GM18498 (cell line): ENCODE results near the gene KARS1.
"Not testable (repeated sequence)": the region's sequence is repeated elsewhere in the genome, so short reads cannot be mapped to it uniquely, and the experiment has no call there.

Experiments
- ATAC-seq: cut with Tn5 transposase; IDR thresholded peaks from one replicate; pipeline ENCODE4 v1.9.1; 2021; ENCODE audit warnings: mild to moderate bottlenecking, moderate library complexity; ENCODE audit not compliant: unreplicated experiment

Gene KARS1

GRCh38 chr16:75626806-75627205 is 20.7 kb downstream of the KARS1 start:
- ATAC-seq = no peak

GRCh38 chr16:75624921-75625334 is 22.5 kb downstream of the KARS1 start:
- no peak for ATAC-seq

GRCh38 chr16:75622761-75623605 is 24.5 kb downstream of the KARS1 start, which contains the start of gene ADAT1:
Gene ADAT1 (minus strand): TSS chr16:75623281. CDS start chr16:75620799, 2,482 bp downstream.
- ATAC-seq = peak; percentile 97

GRCh38 chr16:75621170-75621477 is 26.3 kb downstream of the KARS1 start:
- no peak for ATAC-seq

GRCh38 chr16:75620326-75621169 is 26.9 kb downstream of the KARS1 start:
- no peak for ATAC-seq

GRCh38 chr16:75618780-75619179 is 28.7 kb downstream of the KARS1 start:
- no peak for ATAC-seq

- no peak for ATAC-seq
These were observed 30.3 kb downstream of the KARS1 start for GRCh38 chr16:75617121-75617520.

GRCh38 chr16:75616521-75617010 is 30.9 kb downstream of the KARS1 start:
- no peak for ATAC-seq

- ATAC-seq = no peak
These were observed 31.8 kb downstream of the KARS1 start for GRCh38 chr16:75615619-75616018.

- no peak for ATAC-seq
These were observed 33.2 kb downstream of the KARS1 start for GRCh38 chr16:75614066-75614897.

- ATAC-seq = no peak
These were observed 41.0 kb downstream of the KARS1 start for GRCh38 chr16:75606507-75606906.

GRCh38 chr16:75603241-75603640 is 44.2 kb downstream of the KARS1 start:
- ATAC-seq = no peak

GRCh38 chr16:75599452-75600277 is 47.8 kb downstream of the KARS1 start:
- ATAC-seq = no peak

- no peak for ATAC-seq
These were observed 53.3 kb downstream of the KARS1 start for GRCh38 chr16:75593825-75594820.

- ATAC-seq = no peak
These were observed 54.2 kb downstream of the KARS1 start for GRCh38 chr16:75593308-75593707.

GRCh38 chr16:75591927-75592326 is 55.5 kb downstream of the KARS1 start:
- ATAC-seq = not testable (repeated sequence)

- ATAC-seq = no peak
These were observed 56.3 kb downstream of the KARS1 start for GRCh38 chr16:75590920-75591843.

GRCh38 chr16:75589306-75589705 is 58.2 kb downstream of the KARS1 start:
- ATAC-seq = no peak
